NT2/D1 (cell line): ENCODE results near the gene PPP1R3G.

ENCODE experiments used
- SUZ12 ChIP-seq: IDR thresholded peaks from 2 replicates; pipeline ENCODE4 v1.6.1; 2011; ENCODE audit not compliant: insufficient read length, insufficient read depth; ENCODE audit errors: extremely low read depth
- YY1 ChIP-seq: IDR thresholded peaks from 2 replicates; pipeline ENCODE4 v1.6.1; 2011; ENCODE audit not compliant: insufficient read length, insufficient read depth

- no peak for TF ChIP-seq YY1
- no peak for TF ChIP-seq SUZ12
These were observed 38.4 kb downstream of the PPP1R3G start for GRCh38 chr6:5123296-5124143.
